Psoas muscle (tissue), 8 donors: ENCODE results near the gene ZNF500. TPM values are rescaled to one million over a fixed set of nuclear protein-coding genes. Genes with fewer than 3 reads are reported as not detected.

ENCODE experiments used
- ATAC-seq, 4 donors: fragments of 200-7000 bp; cut with Tn5 transposase; one replicate each; pipeline ENCODE4 v1.9.1; 2020; ENCODE audit warnings: moderate library complexity in 3 of 4, mild to moderate bottlenecking in 2 of 4
- DNase-seq, 2 donors: peaks; one replicate each; pipeline ENCODE4 v3.0.0-alpha.2; 2020
- H3K27ac ChIP-seq: fragments of 200-600 bp; one replicate; pipeline ENCODE4 v1.8.0; 2022
- H3K27me3 ChIP-seq, 3 donors: fragments of 200-600 bp in 1 of 3; one replicate each; pipeline versions ENCODE4 v1.6.1 to v1.8.0; 2013 to 2022; ENCODE audit warnings: low read length in 2 of 3, mild to moderate bottlenecking in 2 of 3, moderate library complexity in 1 of 3; ENCODE audit not compliant: insufficient read depth in 3 of 3
- H3K36me3 ChIP-seq, 2 donors: fragments of 200-600 bp in 1 of 2; one replicate each; pipeline versions ENCODE4 v1.6.1 to v1.8.0; 2013 to 2022; ENCODE audit warnings: low read depth in 1 of 2, mild to moderate bottlenecking in 1 of 2, moderate library complexity in 1 of 2; ENCODE audit not compliant: insufficient read depth in 1 of 2
- H3K4me1 ChIP-seq: fragments of 200-600 bp; one replicate; pipeline ENCODE4 v1.8.0; 2022
- H3K4me3 ChIP-seq: fragments of 200-600 bp; one replicate; pipeline ENCODE4 v1.8.0; 2022; ENCODE audit warnings: mild to moderate bottlenecking
- H3K9me3 ChIP-seq: fragments of 200-600 bp; one replicate; pipeline ENCODE4 v1.8.0; 2022
- CTCF ChIP-seq: fragments of 200-600 bp; IDR thresholded peaks from one replicate; pipeline ENCODE4 v1.8.0; 2022; ENCODE audit warnings: antibody characterized with exemption
- WGBS, 3 donors: extraction: QIAGEN DNeasy Blood & Tissue Kit; methylation state at CpG; one replicate each; pipeline versions ENCODE4 v1.1.6 to v1.1.7; 2013; 5-methylcytosine and 5-hydroxymethylcytosine counted together
- intact Hi-C, 2 donors: fragments of 100-400 bp; cut with DNase I; formaldehyde crosslinking; loops; one replicate each; pipeline versions ENCODE4 v1.11.0 to v1.14.2; 2022
- polyA plus RNA-seq, 3 donors: library from polyadenylated mRNA; stranded (reverse); fragments of 200-250 nt; gene quantifications; one replicate each; pipeline ENCODE4 v1.2.3, GENCODE V29; 2013
- total RNA-seq, 4 donors: library from RNA; stranded (reverse); fragmentation: NEBNext Ultra II Directional in 2 of 4; extraction: Animal tissue kit (Norgen Biotek cat#: 25700) in 2 of 4; gene quantifications; one replicate each; pipeline versions ENCODE4 v1.2.1 to v1.2.4, GENCODE V29; 2021 to 2023
- donor health status: healthy with polysubstance abuse.
- donor health status: DM: no; HTN: no; CAD: no; lungs with moderate emphysema.
- donor health status: Bipolar disorder and iron deficiency.
- donor health status: healthy.
- donor health status: DM: yes; HTN: yes; CAD: no.
- donor health status: DM: no; HTN: no; CAD: no.
- donor health status: DM: no; HTN: no; CAD: no.
- donor health status: DM: yes; HTN: yes; CAD: no.

The ZNF500 gene
- total and polyA plus RNA-seq, 7 donors, result 3.7 to 8.9 (median 7.0) TPM

GRCh38 chr16:4797805-4798252 lies 30.9 kb upstream of the ZNF500 start:
- peaks cover 0 to 30% of the 10 kb centered on the region in 2 donors for H3K36me3 ChIP-seq
- H3K9me3 ChIP-seq, result no peaks in the 10 kb centered on the region
- intact Hi-C loops, result no loop called here
- DNase-seq, result no peak
- no peaks in the 10 kb centered on the region for H3K27me3 ChIP-seq
- peaks cover 12% of the 10 kb centered on the region for H3K4me1 ChIP-seq
- no peak for TF ChIP-seq CTCF
- ATAC-seq, result no peak
- no peak overlapping the region for H3K4me3 ChIP-seq
- no peak overlapping the region for H3K27ac ChIP-seq
- 92 to 95% (median 93%) methylated on average over 22 of the region's 22 CpGs for WGBS, 3 donors

- DNase-seq, result no peak
Measured at GRCh38 chr16:4796982-4797804, 30.2 kb upstream of the ZNF500 start.

GRCh38 chr16:4795828-4796572 lies 29.0 kb upstream of the ZNF500 start:
- H3K4me3 ChIP-seq, result no peak overlapping the region
- no peak overlapping the region for H3K27ac ChIP-seq
- no peaks in the 10 kb centered on the region for H3K27me3 ChIP-seq
- no peak for ATAC-seq
- peaks cover 4% of the 10 kb centered on the region for H3K4me1 ChIP-seq
- peaks cover 0 to 30% of the 10 kb centered on the region in 2 donors for H3K36me3 ChIP-seq
- H3K9me3 ChIP-seq, result no peaks in the 10 kb centered on the region
- intact Hi-C loops, result no loop called here
- no peak for TF ChIP-seq CTCF
- no peak for DNase-seq
- 91 to 93% (median 92%) methylated on average over 25 to 30 of the region's 30 CpGs for WGBS, 3 donors

More at GRCh38 chr16:4796982-4797804, 30.2 kb upstream of the ZNF500 start:
- intact Hi-C loops, result no loop called here
- Histone ChIP-seq H3K27ac (no peak overlapping the region), H3K36me3 (peaks cover 0 to 30% of the 10 kb centered on the region in 2 donors), H3K9me3 (no peaks in the 10 kb centered on the region), H3K4me1 (peaks cover 12% of the 10 kb centered on the region), H3K4me3 (no peak overlapping the region), H3K27me3 (no peaks in the 10 kb centered on the region)
- TF ChIP-seq CTCF, result no peak
- WGBS, 3 donors, result 84 to 90% (median 87%) methylated on average over 21 of the region's 21 CpGs
- ATAC-seq, result no peak

- intact Hi-C loops, result no loop called here
- ATAC-seq (peak in 1 of 4 donors; percentile 13), DNase-seq (no peak)
- Histone ChIP-seq H3K27ac (no peak within 1 kb of the TSS), H3K4me1 (no peaks in the 10 kb centered on the region), H3K36me3 (peaks cover 0 to 30% of the 10 kb centered on the region in 2 donors), H3K27me3 (no peaks in the 10 kb centered on the region), H3K9me3 (no peaks in the 10 kb centered on the region), H3K4me3 (no peak within 1 kb of the TSS)
- WGBS, 3 donors, result 68 to 75% (median 68%) methylated on average over 11 to 14 of the region's 14 CpGs
- no peak for TF ChIP-seq CTCF
Measured at GRCh38 chr16:4795181-4795827, 28.3 kb upstream of the ZNF500 start, which contains the start of gene SMIM22. Gene SMIM22 (plus strand): TSS chr16:4795369. CDS start chr16:4795735, 366 bp downstream.
